Type B pancreatic cell (in vitro differentiated cells): ENCODE results near the gene AKTIP. TPM values are rescaled to one million over a fixed set of nuclear protein-coding genes. Genes with fewer than 3 reads are reported as not detected.

Experiments used
- DNase-seq: peaks from one replicate; pipeline ENCODE4 v3.0.0; 2021; ENCODE audit warnings: mixed read lengths; ENCODE audit not compliant: unreplicated experiment; ENCODE audit errors: extremely low spot score
- H3K27ac Mint-ChIP-seq: 2 replicates; pipeline ENCODE4 v1.8.0; 2021; ENCODE audit warnings: mild to moderate bottlenecking, mixed read lengths
- H3K27me3 Mint-ChIP-seq: 2 replicates; pipeline ENCODE4 v1.8.0; 2021; ENCODE audit warnings: mixed read lengths
- H3K36me3 Mint-ChIP-seq: 2 replicates; pipeline ENCODE4 v1.8.0; 2021; ENCODE audit warnings: mixed read lengths
- H3K4me1 Mint-ChIP-seq: one replicate; pipeline ENCODE4 v1.8.0; 2021; ENCODE audit warnings: mixed read lengths; ENCODE audit not compliant: unreplicated experiment
- H3K4me3 Mint-ChIP-seq: 2 replicates; pipeline ENCODE4 v1.8.0; 2021; ENCODE audit warnings: mild to moderate bottlenecking, mixed read lengths
- H3K9me3 Mint-ChIP-seq: 2 replicates; pipeline ENCODE4 v1.8.0; 2021; ENCODE audit warnings: mixed read lengths
- CTCF ChIP-seq: fragments of 200-600 bp; sonication (generic); conservative IDR thresholded peaks from 2 replicates; pipeline ENCODE4 v1.5.0; 2021; ENCODE audit warnings: antibody characterized with exemption, mild to moderate bottlenecking
- total RNA-seq: library from RNA; stranded (reverse); gene quantifications from 2 replicates; pipeline ENCODE4 v1.2.1, GENCODE V29; 2021; ENCODE audit warnings: low replicate concordance

AKTIP gene
- total RNA-seq, 1 donor from 2014 or later = 35.4 TPM

GRCh38 chr16:53458635-53459034 is 44.4 kb downstream of the AKTIP start:
- Mint-ChIP-seq H3K4me1 (no peaks in the 10 kb centered on the region), H3K4me3 (no peak overlapping the region), H3K27me3 (no peaks in the 10 kb centered on the region), H3K36me3 (peaks cover 38% of the 10 kb centered on the region), H3K9me3 (no peaks in the 10 kb centered on the region), H3K27ac (no peak overlapping the region)
- no peak for TF ChIP-seq CTCF
- DNase-seq = no peak

DNA sequence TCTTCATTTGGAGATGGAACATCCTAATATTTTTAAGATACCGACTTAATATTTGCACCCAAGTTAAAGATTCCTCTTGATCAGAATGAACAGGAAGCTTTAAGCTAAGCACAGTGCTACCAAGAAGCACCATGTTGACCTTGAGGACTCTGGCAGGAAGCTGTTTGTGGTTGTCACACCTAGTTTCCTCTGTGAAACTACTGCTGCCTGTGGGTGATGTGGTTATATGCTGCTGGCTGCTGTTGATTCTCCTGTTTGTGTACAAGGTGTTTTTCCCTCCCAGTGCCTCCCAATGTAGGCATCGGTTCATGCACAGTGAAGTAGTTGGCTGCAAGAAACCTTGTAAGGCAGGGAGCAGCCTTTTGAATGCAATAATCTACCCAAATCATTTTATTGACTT is 45.3 kb downstream of the AKTIP start:
- no peak overlapping the region for H3K4me3 Mint-ChIP-seq
- no peak for TF ChIP-seq CTCF
- H3K36me3 Mint-ChIP-seq = peaks cover 37% of the 10 kb centered on the region
- H3K27ac Mint-ChIP-seq = no peak overlapping the region
- H3K27me3 Mint-ChIP-seq = no peaks in the 10 kb centered on the region
- DNase-seq = no peak
- no peaks in the 10 kb centered on the region for H3K9me3 Mint-ChIP-seq
- no peaks in the 10 kb centered on the region for H3K4me1 Mint-ChIP-seq

- no peaks in the 10 kb centered on the region for H3K27me3 Mint-ChIP-seq
- no peak for TF ChIP-seq CTCF
- no peak for DNase-seq
- no peak overlapping the region for H3K4me3 Mint-ChIP-seq
- no peak overlapping the region for H3K27ac Mint-ChIP-seq
- H3K4me1 Mint-ChIP-seq = no peaks in the 10 kb centered on the region
- no peaks in the 10 kb centered on the region for H3K9me3 Mint-ChIP-seq
- peaks cover 32% of the 10 kb centered on the region for H3K36me3 Mint-ChIP-seq
These were observed 46.4 kb downstream of the AKTIP start for GRCh38 chr16:53456625-53457024.

- Mint-ChIP-seq H3K36me3 (peaks cover 33% of the 10 kb centered on the region), H3K4me1 (no peaks in the 10 kb centered on the region), H3K27ac (no peak overlapping the region), H3K9me3 (no peaks in the 10 kb centered on the region), H3K27me3 (no peaks in the 10 kb centered on the region), H3K4me3 (no peak overlapping the region)
- no peak for DNase-seq
- no peak for TF ChIP-seq CTCF
These were observed 49.1 kb downstream of the AKTIP start for GRCh38 chr16:53453928-53454327.

DNA sequence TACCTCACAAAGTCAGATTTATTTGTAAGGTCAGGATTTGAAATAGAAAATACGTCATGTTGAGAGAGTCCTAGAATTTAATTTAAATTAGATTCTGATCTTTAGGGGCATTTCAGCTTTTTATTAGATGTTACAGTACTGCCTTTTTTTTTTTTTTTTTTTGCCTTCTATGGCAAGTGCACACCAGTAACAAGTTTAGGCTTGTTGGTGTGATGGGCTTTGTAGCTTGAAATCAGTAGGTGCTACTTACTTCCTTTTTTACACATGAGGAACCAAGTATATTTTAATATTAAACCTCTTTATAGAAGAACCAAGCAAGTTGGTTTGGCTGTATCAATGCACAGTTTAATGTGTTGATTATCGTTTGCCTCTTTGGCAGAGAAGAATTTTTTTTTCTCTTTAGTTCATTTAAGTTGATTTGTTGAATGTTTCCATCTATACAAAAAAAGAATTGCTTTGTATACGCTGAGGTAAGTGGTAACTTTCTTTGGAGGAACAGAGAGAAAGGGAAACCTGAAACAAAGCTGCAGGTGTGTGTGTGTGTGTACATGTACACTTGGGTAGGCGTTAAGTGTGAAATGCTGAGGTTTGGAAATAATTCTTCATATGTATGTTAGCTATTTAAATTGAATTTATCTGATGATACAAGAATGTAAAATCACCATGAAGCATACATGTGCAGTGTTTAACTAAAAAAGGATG is 53.0 kb downstream of the AKTIP start:
- no peaks in the 10 kb centered on the region for H3K9me3 Mint-ChIP-seq
- H3K27ac Mint-ChIP-seq = no peak overlapping the region
- H3K4me1 Mint-ChIP-seq = no peaks in the 10 kb centered on the region
- H3K36me3 Mint-ChIP-seq = peaks cover 18% of the 10 kb centered on the region
- TF ChIP-seq CTCF = no peak
- peak overlapping the region; percentile 20 for H3K4me3 Mint-ChIP-seq
- H3K27me3 Mint-ChIP-seq = no peaks in the 10 kb centered on the region
- DNase-seq = no peak
